SK-N-MC (cell line): ENCODE data around the gene RASA3.

Experiments
- EZH2 ChIP-seq: fragments of 200-600 bp; sonication (generic); IDR thresholded peaks from one replicate; pipeline ENCODE4 v1.6.1; 2017; ENCODE audit warnings: antibody characterized with exemption
- FOXP2 ChIP-seq: optimal IDR thresholded peaks from 2 replicates; pipeline ENCODE3; 2011; ENCODE audit warnings: mild to moderate bottlenecking, moderate library complexity; ENCODE audit not compliant: insufficient read depth; ENCODE audit errors: extremely low read length, control extremely low read depth
- POLR2AphosphoS5 ChIP-seq: IDR thresholded peaks from 2 replicates; pipeline ENCODE4 v1.6.1; 2012; ENCODE audit warnings: mild to moderate bottlenecking, low read depth, low read length, borderline replicate concordance

- no peak for TF ChIP-seq POLR2AphosphoS5
- TF ChIP-seq EZH2, result no peak
- no peak for TF ChIP-seq FOXP2
These were observed 35.5 kb upstream of the RASA3 start for GRCh38 chr13:114167885-114168284.
